Fibroblast of mammary gland (primary cell): ENCODE data around the gene UGDH.
"Not testable (repeated sequence)": the region's sequence is repeated elsewhere in the genome, so short reads cannot be mapped to it uniquely, and the experiment has no call there.

Experiments
- DNase-seq: peaks from one replicate; pipeline ENCODE4 v3.0.0-alpha.2; 2010; ENCODE audit warnings: low read depth
- H3K4me3 ChIP-seq: 2 replicates; pipeline ENCODE4 v1.5.1; 2011; ENCODE audit warnings: low read depth, mild to moderate bottlenecking, low read length, moderate library complexity; ENCODE audit not compliant: control insufficient read depth
- TF ChIP-seq, protein P1 (sequence below): conservative IDR thresholded peaks from 2 replicates; pipeline ENCODE4 v1.5.1; 2011; ENCODE audit warnings: low read depth, low read length, inconsistent platforms; ENCODE audit not compliant: control insufficient read depth, insufficient read depth

Gene UGDH

DNA sequence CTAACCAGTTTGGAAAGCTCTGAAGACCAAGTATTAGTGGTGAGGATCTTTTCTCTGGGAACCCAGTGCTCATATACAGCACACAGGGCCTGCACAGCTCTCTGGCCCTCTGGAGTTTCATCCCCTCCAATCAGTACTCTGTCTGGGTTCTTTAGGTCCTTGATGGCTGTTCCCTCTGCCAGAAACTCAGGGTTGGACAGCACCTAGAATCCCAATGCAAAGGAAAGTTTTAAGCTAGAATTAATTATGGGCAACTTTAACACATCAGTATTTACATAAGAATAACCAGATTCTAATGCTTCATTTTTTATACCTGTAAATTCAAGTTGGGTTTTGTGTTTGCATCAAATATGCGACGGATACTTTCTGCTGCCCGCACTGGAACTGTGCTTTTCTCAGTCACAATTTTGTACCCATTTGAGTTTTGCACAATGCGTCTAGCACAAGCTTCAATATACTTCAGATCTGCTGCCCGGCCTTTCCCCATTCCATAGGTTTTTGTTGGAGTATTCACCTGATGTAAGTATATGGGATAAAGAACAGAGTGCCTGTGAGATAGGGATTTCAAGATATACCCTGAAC, 16.8 kb downstream of the UGDH start:
- TF ChIP-seq, protein P1, sequence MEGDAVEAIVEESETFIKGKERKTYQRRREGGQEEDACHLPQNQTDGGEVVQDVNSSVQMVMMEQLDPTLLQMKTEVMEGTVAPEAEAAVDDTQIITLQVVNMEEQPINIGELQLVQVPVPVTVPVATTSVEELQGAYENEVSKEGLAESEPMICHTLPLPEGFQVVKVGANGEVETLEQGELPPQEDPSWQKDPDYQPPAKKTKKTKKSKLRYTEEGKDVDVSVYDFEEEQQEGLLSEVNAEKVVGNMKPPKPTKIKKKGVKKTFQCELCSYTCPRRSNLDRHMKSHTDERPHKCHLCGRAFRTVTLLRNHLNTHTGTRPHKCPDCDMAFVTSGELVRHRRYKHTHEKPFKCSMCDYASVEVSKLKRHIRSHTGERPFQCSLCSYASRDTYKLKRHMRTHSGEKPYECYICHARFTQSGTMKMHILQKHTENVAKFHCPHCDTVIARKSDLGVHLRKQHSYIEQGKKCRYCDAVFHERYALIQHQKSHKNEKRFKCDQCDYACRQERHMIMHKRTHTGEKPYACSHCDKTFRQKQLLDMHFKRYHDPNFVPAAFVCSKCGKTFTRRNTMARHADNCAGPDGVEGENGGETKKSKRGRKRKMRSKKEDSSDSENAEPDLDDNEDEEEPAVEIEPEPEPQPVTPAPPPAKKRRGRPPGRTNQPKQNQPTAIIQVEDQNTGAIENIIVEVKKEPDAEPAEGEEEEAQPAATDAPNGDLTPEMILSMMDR, result no peak
- no peak overlapping the region for H3K4me3 ChIP-seq
- DNase-seq, result no peak

DNA sequence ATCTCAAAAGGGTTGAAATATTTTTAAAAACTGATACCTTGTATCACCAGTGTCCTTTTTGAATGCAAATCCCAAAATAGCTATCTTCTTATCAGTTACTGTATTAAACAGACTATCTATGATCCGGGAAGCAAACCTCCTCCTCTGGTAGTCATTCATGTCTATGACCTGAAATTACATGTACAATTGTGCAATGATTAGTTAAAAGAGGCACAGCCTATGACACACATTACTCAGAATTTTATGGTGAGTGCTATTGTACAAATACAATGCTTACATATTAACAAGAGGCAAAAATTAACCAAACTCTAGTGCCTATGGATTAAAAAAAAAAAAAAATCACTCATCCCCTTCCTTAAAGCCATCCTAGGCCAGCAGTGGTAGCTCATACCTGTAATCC, 21.7 kb downstream of the UGDH start:
- peak; percentile 44 for DNase-seq
- H3K4me3 ChIP-seq, result no peak overlapping the region
- TF ChIP-seq, protein P1, result no peak

DNA sequence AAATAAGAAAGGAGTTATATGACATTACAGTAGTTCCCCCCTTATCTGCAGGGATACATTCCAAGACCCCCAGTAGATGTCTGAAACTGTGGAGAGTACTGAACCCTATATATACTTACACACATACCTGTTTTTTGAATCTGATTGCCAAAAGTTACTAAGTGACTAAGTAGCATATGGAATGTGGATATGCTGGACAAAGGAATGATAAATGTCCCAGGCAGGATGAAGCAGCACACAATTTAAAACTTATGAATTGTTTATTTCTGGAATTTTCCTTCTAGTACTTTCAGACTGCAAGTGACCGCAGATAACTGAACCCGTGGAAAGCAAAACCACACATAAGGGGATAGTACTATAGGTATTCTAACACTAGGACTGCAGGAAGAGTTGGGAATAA, 22.7 kb downstream of the UGDH start:
- H3K4me3 ChIP-seq, result no peak overlapping the region
- TF ChIP-seq, protein P1, result no peak

DNA sequence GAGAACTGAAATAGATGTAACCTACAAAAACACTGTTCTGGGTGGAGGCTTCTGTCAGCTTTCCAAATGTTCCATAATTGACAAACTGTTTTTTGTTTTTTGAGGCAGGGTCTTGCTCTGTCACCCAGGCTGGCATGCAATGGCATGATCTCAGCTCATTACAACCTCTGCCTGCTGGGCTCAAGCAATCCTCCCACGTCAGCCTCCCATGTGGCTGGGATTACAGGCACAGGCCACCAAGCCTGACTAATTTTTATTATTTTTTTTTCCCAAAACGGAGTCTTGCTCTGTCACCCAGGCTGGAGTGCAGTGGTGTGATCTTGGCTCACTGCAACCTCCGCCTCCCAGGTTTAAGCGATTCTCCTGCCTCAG, 24.6 kb downstream of the UGDH start:
- peak; percentile 68 for DNase-seq
- H3K4me3 ChIP-seq, result not testable (repeated sequence)

More for the DNA sequence above, 22.7 kb downstream of the UGDH start:
- no peak for DNase-seq

DNA sequence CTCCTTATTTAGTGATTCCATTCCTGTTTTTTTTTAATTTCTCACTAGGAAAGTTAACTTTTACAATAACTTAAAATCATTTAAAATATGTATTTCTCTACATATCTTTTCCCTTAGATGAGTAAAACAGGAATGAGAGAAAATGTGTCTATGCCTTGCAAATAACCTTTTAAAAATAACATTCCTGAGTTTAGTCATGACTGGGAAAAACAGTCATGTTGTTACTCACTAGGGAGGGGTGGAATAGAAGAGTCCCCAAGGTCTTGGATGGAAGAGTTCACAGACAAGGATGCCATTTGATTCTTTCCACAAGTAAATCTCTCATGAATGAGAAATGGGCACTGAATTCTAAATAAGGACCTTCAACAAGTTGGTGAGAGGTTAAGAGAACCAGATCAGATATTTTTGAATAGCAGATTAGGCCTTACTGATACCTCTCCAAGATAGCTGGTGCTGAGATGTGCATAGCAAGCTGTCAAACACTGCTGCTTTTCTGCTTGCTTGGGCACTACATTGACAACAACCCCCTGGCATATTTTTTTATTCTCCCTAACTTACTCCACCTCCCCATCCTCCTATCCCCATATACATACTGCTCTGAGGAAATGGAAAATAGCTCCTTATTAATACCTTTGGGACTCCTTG, 25.1 kb downstream of the UGDH start:
- no peak overlapping the region for H3K4me3 ChIP-seq
- TF ChIP-seq, protein P1, result no peak
- peak; percentile 88 for DNase-seq

DNA sequence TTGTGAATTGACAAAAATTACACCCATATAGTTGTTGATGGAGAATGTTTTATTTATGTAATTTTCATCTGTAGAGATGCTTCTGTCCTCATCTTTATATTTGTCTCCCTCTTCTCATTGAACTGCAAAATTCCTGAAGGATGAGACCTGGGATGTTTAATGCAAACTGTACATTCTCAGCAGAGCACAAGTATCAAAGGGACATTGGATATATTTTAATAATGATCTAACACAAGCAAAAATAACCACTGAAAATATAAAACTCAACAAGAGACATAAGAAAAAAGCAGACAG, 28.6 kb downstream of the UGDH start:
- H3K4me3 ChIP-seq, result no peak overlapping the region
- TF ChIP-seq, protein P1, result no peak
- no peak for DNase-seq

DNA sequence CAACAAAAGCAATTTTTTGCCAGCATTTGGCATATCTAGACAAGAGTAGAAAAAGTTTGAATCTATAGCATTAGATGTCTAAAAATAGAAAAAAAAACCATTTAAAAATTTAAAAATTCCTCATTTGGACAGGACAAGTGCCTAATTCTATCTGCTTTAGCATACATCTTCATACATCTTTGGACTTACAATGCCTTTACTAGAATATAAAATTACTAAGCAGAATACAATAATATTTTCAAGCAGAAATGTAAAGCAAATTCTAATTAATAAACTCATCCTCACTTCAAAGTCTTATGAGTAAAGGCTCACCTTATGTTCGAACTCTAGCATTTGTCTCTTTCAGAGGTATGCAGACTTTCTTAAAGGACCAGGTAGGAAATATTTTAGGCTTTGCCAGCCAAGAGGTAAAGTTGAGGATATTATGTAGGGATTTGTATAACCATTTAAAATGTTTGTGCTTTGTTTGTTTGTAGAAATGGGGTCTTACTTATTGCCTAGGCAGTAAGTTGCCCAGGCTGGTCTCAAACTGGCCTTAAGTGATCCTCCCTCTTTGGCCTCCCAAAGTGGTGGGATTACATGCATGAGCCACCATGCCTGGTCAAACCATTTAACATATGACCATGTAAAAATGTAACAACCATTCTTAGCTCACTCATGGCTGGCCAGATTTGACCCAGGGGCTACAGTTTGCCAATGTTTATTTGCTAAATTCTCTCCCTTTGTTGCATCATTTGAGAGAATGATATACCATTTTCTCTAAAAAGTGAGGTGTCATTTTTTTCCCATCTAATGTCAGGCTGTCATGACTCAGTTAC, 29.1 kb downstream of the UGDH start:
- DNase-seq, result no peak
- H3K4me3 ChIP-seq, result no peak overlapping the region
- TF ChIP-seq, protein P1, result no peak
